B cell (primary cell): Measurements from ENCODE around the gene SPTAN1. TPM values are rescaled to one million over a fixed set of nuclear protein-coding genes. Genes with fewer than 3 reads are reported as not detected.

Experiments
- ATAC-seq: fragments of 200-7000 bp; cut with Tn5 transposase; one replicate; pipeline ENCODE4 v1.10.0; 2021; ENCODE audit warnings: low read depth, mild to moderate bottlenecking, moderate number of reproducible peaks, moderate library complexity
- CTCF ChIA-PET: fragments of 350-600 bp; sonication (Branson Sonifier 250); formaldehyde crosslinking; loops from one replicate; lab custom pipeline; 2021; ENCODE audit warnings: antibody characterized with exemption, inconsistent platforms; lab: Charles Lee
- POLR2A ChIA-PET: fragments of 350-600 bp; sonication (Branson Sonifier 250); formaldehyde crosslinking; loops from one replicate; lab custom pipeline; 2021; ENCODE audit warnings: antibody characterized with exemption; lab: Charles Lee
- DNase-seq: peaks from one replicate; pipeline ENCODE4 v3.0.0; 2013
- H2AFZ ChIP-seq: 2 replicates; pipeline ENCODE4 v1.6.1; 2012; ENCODE audit warnings: mild to moderate bottlenecking, low read depth, low read length; ENCODE audit not compliant: insufficient read depth, poor library complexity, severe bottlenecking
- H3K27ac ChIP-seq, 2 donors: 1 replicate in 1 of 2; 2 replicates in 1 of 2; pipeline ENCODE4 v1.5.1; 2012 to 2013; ENCODE audit warnings: low read length in 2 of 2, mild to moderate bottlenecking in 2 of 2, moderate library complexity in 1 of 2
- H3K27me3 ChIP-seq, 4 experiments: fragments of 200-600 bp in 1 of 4; sonication (generic) in 1 of 4; replicated peaks in 1 of 4; 1 replicate in 2 of 4; 2 replicates in 2 of 4; pipeline versions ENCODE4 v1.6.1 to v1.7.0; 2013 to 2016; ENCODE audit warnings: low read length in 3 of 4, mild to moderate bottlenecking in 2 of 4, mixed read lengths in 1 of 4, moderate library complexity in 1 of 4; ENCODE audit not compliant: insufficient read depth in 4 of 4, control insufficient read depth in 3 of 4; ENCODE audit errors: control extremely low read depth in 1 of 4
- H3K36me3 ChIP-seq, 2 experiments: replicated peaks in 1 of 2; 1 replicate in 1 of 2; 2 replicates in 1 of 2; pipeline versions ENCODE4 v1.6.1 to v1.7.1; 2013; ENCODE audit warnings: low read length in 1 of 2; ENCODE audit not compliant: insufficient read depth in 2 of 2, control insufficient read depth in 1 of 2; ENCODE audit errors: control extremely low read depth in 1 of 2, extremely low read depth in 1 of 2
- H3K4me1 ChIP-seq, 2 donors: fragments of 200-600 bp in 1 of 2; sonication (generic) in 1 of 2; 1 replicate in 1 of 2; 2 replicates in 1 of 2; pipeline versions ENCODE4 v1.5.1 to v1.6.1; 2013 to 2017; ENCODE audit warnings: low read length in 2 of 2; ENCODE audit not compliant: control insufficient read depth in 2 of 2, insufficient read depth in 2 of 2
- H3K4me2 ChIP-seq: replicated peaks from 2 replicates; pipeline ENCODE3; 2012; ENCODE audit warnings: mild to moderate bottlenecking, low read depth, low read length; ENCODE audit not compliant: poor library complexity, severe bottlenecking
- H3K4me3 ChIP-seq, 5 experiments: fragments of 200-600 bp in 1 of 5; sonication (generic) in 1 of 5; 1 replicate in 3 of 5; 2 replicates in 2 of 5; pipeline versions ENCODE4 v1.5.1 to v1.7.0; 2011 to 2016; ENCODE audit warnings: low read length in 4 of 5, mild to moderate bottlenecking in 4 of 5, low read depth in 2 of 5, control low read depth in 1 of 5, moderate library complexity in 1 of 5; ENCODE audit not compliant: insufficient read depth in 1 of 5; ENCODE audit errors: control extremely low read depth in 1 of 5, extremely low read depth in 1 of 5
- H3K79me2 ChIP-seq: fragments of 200-600 bp; sonication (generic); one replicate; pipeline ENCODE4 v1.6.0; 2016; ENCODE audit warnings: low read length; ENCODE audit not compliant: control insufficient read depth, insufficient read depth
- H3K9ac ChIP-seq: fragments of 200-600 bp; sonication (generic); 2 replicates; pipeline ENCODE4 v1.6.1; 2017; ENCODE audit warnings: mild to moderate bottlenecking, low read length, moderate library complexity
- H3K9me3 ChIP-seq, 3 donors: one replicate each; pipeline versions ENCODE4 v1.6.1 to v1.7.1; 2013; ENCODE audit warnings: low read length in 2 of 3; ENCODE audit not compliant: control insufficient read depth in 2 of 3, insufficient read depth in 1 of 3; ENCODE audit errors: control extremely low read depth in 1 of 3
- H4K20me1 ChIP-seq: 2 replicates; pipeline ENCODE4 v1.6.0; 2012; ENCODE audit warnings: mild to moderate bottlenecking, low read length; ENCODE audit not compliant: insufficient read depth, control insufficient read depth, poor library complexity, severe bottlenecking
- H3K27ac Mint-ChIP-seq: one replicate; pipeline ENCODE4 v1.8.0; 2021; ENCODE audit warnings: mixed read lengths
- H3K27me3 Mint-ChIP-seq: one replicate; pipeline ENCODE4 v1.8.0; 2021; ENCODE audit warnings: mixed read lengths
- H3K4me1 Mint-ChIP-seq: one replicate; pipeline ENCODE4 v1.8.0; 2021; ENCODE audit warnings: mixed read lengths
- H3K4me3 Mint-ChIP-seq: one replicate; pipeline ENCODE4 v1.8.0; 2021; ENCODE audit warnings: mixed read lengths
- H3K9me3 Mint-ChIP-seq: one replicate; pipeline ENCODE4 v1.8.0; 2022; ENCODE audit warnings: mixed read lengths; ENCODE audit not compliant: insufficient read depth
- EZH2 ChIP-seq: IDR thresholded peaks from 2 replicates; pipeline ENCODE4 v1.6.1; 2012; ENCODE audit warnings: borderline replicate concordance, low read depth, mild to moderate bottlenecking, moderate library complexity, low read length; ENCODE audit not compliant: insufficient read depth, poor library complexity, severe bottlenecking
- WGBS: methylation state at CpG from one replicate; pipeline ENCODE4 v1.1.5; 2013; ENCODE audit warnings: missing lambda C conversion rate; ENCODE audit not compliant: insufficient coverage; 5-methylcytosine and 5-hydroxymethylcytosine counted together
- intact Hi-C: fragments of 100-400 bp; cut with micrococcal nuclease; formaldehyde crosslinking; loops from one replicate; pipeline ENCODE4 v1.10.0; 2022
- polyA plus RNA-seq: library from polyadenylated mRNA; depleted of rRNA; stranded (reverse); fragments of >200 nt; gene quantifications from 2 replicates; pipeline ENCODE4 v1.2.3, GENCODE V29; 2012
- total RNA-seq, 2 donors: library from RNA; stranded (reverse); fragments of 120-200 nt in 1 of 2; gene quantifications; 1 replicate in 1 of 2; 2 replicates in 1 of 2; pipeline versions ENCODE4 v1.2.3 to v1.2.4, GENCODE V29; 2013 to 2022
- TF ChIP-seq, protein P1 (sequence below): fragments of 200-600 bp; IDR thresholded peaks from one replicate; pipeline ENCODE4 v1.8.0; 2022; ENCODE audit warnings: antibody characterized with exemption, mild to moderate bottlenecking

SPTAN1 gene
- total and polyA plus RNA-seq, 2 donors (not counting 1 experiment from before 2014, with no cell fraction given): 129 to 351 TPM

DNA sequence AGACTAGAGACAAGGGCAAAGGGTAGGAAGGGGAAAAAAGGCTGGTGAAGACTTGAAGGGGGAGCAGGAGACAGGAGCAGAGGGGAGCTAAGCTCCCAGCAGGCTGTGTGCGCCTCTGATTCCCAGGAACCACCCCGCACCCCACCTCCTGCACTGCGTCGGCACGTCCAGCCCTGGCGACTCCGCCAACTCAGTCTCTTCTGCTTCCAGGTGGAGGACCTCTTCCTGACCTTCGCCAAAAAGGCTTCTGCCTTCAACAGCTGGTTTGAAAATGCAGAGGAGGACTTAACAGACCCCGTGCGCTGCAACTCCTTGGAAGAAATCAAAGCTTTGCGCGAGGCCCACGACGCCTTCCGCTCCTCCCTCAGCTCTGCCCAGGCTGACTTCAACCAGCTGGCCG is 73.8 kb downstream of the SPTAN1 start:
- Histone ChIP-seq H3K4me3 (no peak overlapping the region), H3K79me2 (no peaks in the 10 kb centered on the region), H3K36me3 (peaks cover 0 to 80% of the 10 kb centered on the region in 2 experiments), H3K9me3 (no peaks in the 10 kb centered on the region), H3K27me3 (no peaks in the 10 kb centered on the region), H3K4me2 (no peak overlapping the region), H3K27ac (no peak overlapping the region), H4K20me1 (no peaks in the 10 kb centered on the region), H2AFZ (no peak overlapping the region), H3K4me1 (no peaks in the 10 kb centered on the region), H3K9ac (no peak overlapping the region)
- 92% methylated on average over 16 of the region's 16 CpGs for WGBS
- no peak overlapping the region for H3K4me3 Mint-ChIP-seq
- H3K9me3 Mint-ChIP-seq: no peaks in the 10 kb centered on the region
- TF ChIP-seq, protein P1, sequence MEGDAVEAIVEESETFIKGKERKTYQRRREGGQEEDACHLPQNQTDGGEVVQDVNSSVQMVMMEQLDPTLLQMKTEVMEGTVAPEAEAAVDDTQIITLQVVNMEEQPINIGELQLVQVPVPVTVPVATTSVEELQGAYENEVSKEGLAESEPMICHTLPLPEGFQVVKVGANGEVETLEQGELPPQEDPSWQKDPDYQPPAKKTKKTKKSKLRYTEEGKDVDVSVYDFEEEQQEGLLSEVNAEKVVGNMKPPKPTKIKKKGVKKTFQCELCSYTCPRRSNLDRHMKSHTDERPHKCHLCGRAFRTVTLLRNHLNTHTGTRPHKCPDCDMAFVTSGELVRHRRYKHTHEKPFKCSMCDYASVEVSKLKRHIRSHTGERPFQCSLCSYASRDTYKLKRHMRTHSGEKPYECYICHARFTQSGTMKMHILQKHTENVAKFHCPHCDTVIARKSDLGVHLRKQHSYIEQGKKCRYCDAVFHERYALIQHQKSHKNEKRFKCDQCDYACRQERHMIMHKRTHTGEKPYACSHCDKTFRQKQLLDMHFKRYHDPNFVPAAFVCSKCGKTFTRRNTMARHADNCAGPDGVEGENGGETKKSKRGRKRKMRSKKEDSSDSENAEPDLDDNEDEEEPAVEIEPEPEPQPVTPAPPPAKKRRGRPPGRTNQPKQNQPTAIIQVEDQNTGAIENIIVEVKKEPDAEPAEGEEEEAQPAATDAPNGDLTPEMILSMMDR: no peak
- TF ChIP-seq EZH2: no peak
- H3K27me3 Mint-ChIP-seq: no peaks in the 10 kb centered on the region
- ATAC-seq (no peak), DNase-seq (no peak)
- ChIA-PET POLR2A (no interaction called here), CTCF (interaction anchor here (0.6 kb wide), 1 partner anchor 253 kb away, joined by 3 read pairs; no protein-coding TSS in a partner anchor)
- no peaks in the 10 kb centered on the region for H3K4me1 Mint-ChIP-seq
- H3K27ac Mint-ChIP-seq: no peak overlapping the region
- intact Hi-C loops: no loop called here

DNA sequence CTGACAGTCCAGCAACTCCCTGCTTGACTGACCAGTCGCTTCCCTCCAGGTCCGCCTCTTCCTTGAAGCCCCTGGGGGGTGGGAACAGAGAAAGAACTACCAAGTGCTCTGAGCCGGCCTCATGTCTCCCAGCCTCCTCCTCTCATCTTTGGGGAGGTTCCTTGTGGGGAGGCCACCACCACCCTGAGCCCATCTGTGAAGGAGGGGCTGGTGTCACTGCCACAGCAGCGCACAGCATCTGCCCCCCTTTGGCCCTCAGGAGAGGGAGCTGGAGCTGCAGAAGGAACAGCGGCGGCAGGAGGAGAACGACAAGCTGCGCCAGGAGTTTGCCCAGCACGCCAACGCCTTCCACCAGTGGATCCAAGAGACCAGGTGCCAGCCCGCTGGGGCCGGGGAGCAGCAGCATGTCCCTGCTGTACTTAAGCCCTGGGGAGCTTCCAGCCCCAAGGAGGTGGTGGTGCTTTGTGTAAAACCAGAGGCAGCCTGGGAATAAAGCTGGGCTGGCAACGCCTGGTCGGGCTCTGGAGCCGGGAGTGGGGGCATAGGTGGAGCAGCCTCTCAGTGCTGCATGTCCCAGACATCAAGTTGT is 74.8 kb downstream of the SPTAN1 start:
- H4K20me1 ChIP-seq: no peaks in the 10 kb centered on the region
- no peaks in the 10 kb centered on the region for H3K4me1 ChIP-seq
- no peaks in the 10 kb centered on the region for H3K27me3 ChIP-seq
- no peak for DNase-seq
- Mint-ChIP-seq H3K27ac (no peak overlapping the region), H3K4me3 (no peak overlapping the region), H3K9me3 (no peaks in the 10 kb centered on the region), H3K4me1 (no peaks in the 10 kb centered on the region), H3K27me3 (no peaks in the 10 kb centered on the region)
- no peak for ATAC-seq
- TF ChIP-seq, protein P1: no peak
- no peak for TF ChIP-seq EZH2
- no peaks in the 10 kb centered on the region for H3K9me3 ChIP-seq
- ChIA-PET CTCF (no interaction called here), POLR2A (no interaction called here)
- no peak overlapping the region for H3K4me2 ChIP-seq
- no peak overlapping the region for H2AFZ ChIP-seq
- no peaks in the 10 kb centered on the region for H3K79me2 ChIP-seq
- intact Hi-C loops: no loop called here
- H3K9ac ChIP-seq: no peak overlapping the region
- 99% methylated on average over 12 of the region's 15 CpGs for WGBS
- H3K27ac ChIP-seq: no peak overlapping the region
- H3K4me3 ChIP-seq: no peak overlapping the region
- peaks cover 0 to 80% of the 10 kb centered on the region in 2 experiments for H3K36me3 ChIP-seq
